Ramos (cell line): ENCODE data around the gene RASL10B.
"Not testable (repeated sequence)": the region's sequence is repeated elsewhere in the genome, so short reads cannot be mapped to it uniquely, and the experiment has no call there.

ENCODE experiments used
- in situ Hi-C: fragments of 300-500 bp; cut with MboI; formaldehyde crosslinking; loops from one replicate; pipeline ENCODE4 v1.14.3; 2022; ENCODE audit warnings: low sequenced_read_pairs; ENCODE audit not compliant: unreplicated experiment

RASL10B gene

GRCh38 chr17:35740997-35741931, 9.8 kb downstream of the RASL10B start:
- in situ Hi-C loops, result loop anchor here (10.0 kb wide), 1 partner anchor 426 kb away; no protein-coding TSS in a partner anchor

GRCh38 chr17:35742496-35742895, 11.1 kb downstream of the RASL10B start:
- in situ Hi-C loops, result loop anchor here (10.0 kb wide), 1 partner anchor 428 kb away; no protein-coding TSS in a partner anchor

- in situ Hi-C loops, result loop anchor here (10.0 kb wide), 1 partner anchor 428 kb away; no protein-coding TSS in a partner anchor
Observed at GRCh38 chr17:35742896-35743477, 11.5 kb downstream of the RASL10B start.

- in situ Hi-C loops, result loop anchor here (10.0 kb wide), 1 partner anchor 429 kb away; no protein-coding TSS in a partner anchor
Observed at GRCh38 chr17:35743626-35744328, 12.3 kb downstream of the RASL10B start.

GRCh38 chr17:35744830-35745229, 13.4 kb downstream of the RASL10B start:
- in situ Hi-C loops, result loop anchor here (5.0 to 10.0 kb wide), 2 partner anchors 138 to 430 kb away; no protein-coding TSS in a partner anchor

GRCh38 chr17:35745246-35745645, 13.8 kb downstream of the RASL10B start:
- in situ Hi-C loops, result loop anchor here (5.0 to 10.0 kb wide), 2 partner anchors 138 to 430 kb away; no protein-coding TSS in a partner anchor

GRCh38 chr17:35745749-35746320, 14.4 kb downstream of the RASL10B start:
- in situ Hi-C loops, result loop anchor here (5.0 to 10.0 kb wide), 2 partner anchors 139 to 431 kb away; no protein-coding TSS in a partner anchor

- in situ Hi-C loops, result loop anchor here (5.0 to 10.0 kb wide), 2 partner anchors 140 to 433 kb away; no protein-coding TSS in a partner anchor
Observed at GRCh38 chr17:35747540-35748017, 16.1 kb downstream of the RASL10B start.

- in situ Hi-C loops, result loop anchor here (5.0 to 10.0 kb wide), 2 partner anchors 141 to 434 kb away; no protein-coding TSS in a partner anchor
Observed at GRCh38 chr17:35748341-35748841, 17.0 kb downstream of the RASL10B start.

- in situ Hi-C loops, result loop anchor here (5.0 to 10.0 kb wide), 2 partner anchors 142 to 434 kb away; no protein-coding TSS in a partner anchor
Observed at GRCh38 chr17:35748979-35749378, 17.5 kb downstream of the RASL10B start.

- in situ Hi-C loops, result loop anchor here (5.0 to 10.0 kb wide), 2 partner anchors 142 to 435 kb away; no protein-coding TSS in a partner anchor
Observed at GRCh38 chr17:35749560-35750412, 18.3 kb downstream of the RASL10B start.

GRCh38 chr17:35750526-35751395, 19.3 kb downstream of the RASL10B start:
- in situ Hi-C loops, result no loop called here

GRCh38 chr17:35751541-35751940, 20.1 kb downstream of the RASL10B start:
- in situ Hi-C loops, result not testable (repeated sequence)

GRCh38 chr17:35752471-35752870, 21.0 kb downstream of the RASL10B start:
- in situ Hi-C loops, result no loop called here

GRCh38 chr17:35752945-35753764, 21.7 kb downstream of the RASL10B start, which contains the start of gene GAS2L2:
GAS2L2 (minus strand) TSS chr17:35753239; CDS start chr17:35752850, 389 bp downstream.
- in situ Hi-C loops, result no loop called here

GRCh38 chr17:35757243-35757642, 25.8 kb downstream of the RASL10B start:
- in situ Hi-C loops, result no loop called here
